Spleen (tissue), 11 donors: ENCODE measurements around the gene TBL3. TPM values are rescaled to one million over a fixed set of nuclear protein-coding genes. Genes with fewer than 3 reads are reported as not detected.

Source experiments
- DNase-seq: peaks from one replicate; pipeline ENCODE4 v3.0.0-alpha.2; 2020
- H3K27ac ChIP-seq, 8 donors: fragments of 200-600 bp; sonication (generic) in 7 of 8; 1 replicate in 4 of 8; 2 replicates in 4 of 8; pipeline versions ENCODE4 v1.5.0 to v1.8.0; 2016 to 2021; ENCODE audit warnings: inconsistent platforms in 4 of 8, mild to moderate bottlenecking in 4 of 8, moderate library complexity in 1 of 8
- H3K27me3 ChIP-seq, 7 donors: fragments of 200-600 bp; sonication (generic) in 6 of 7; replicated peaks in 1 of 7; 1 replicate in 4 of 7; 2 replicates in 3 of 7; pipeline versions ENCODE4 v1.5.0 to v1.8.0; 2016 to 2021; ENCODE audit warnings: inconsistent platforms in 3 of 7, mild to moderate bottlenecking in 1 of 7
- H3K36me3 ChIP-seq, 6 donors: fragments of 200-600 bp; sonication (generic) in 5 of 6; 1 replicate in 4 of 6; 2 replicates in 2 of 6; pipeline versions ENCODE4 v1.5.0 to v1.8.0; 2016 to 2021; ENCODE audit warnings: inconsistent platforms in 2 of 6
- H3K4me1 ChIP-seq, 6 donors: fragments of 200-600 bp; sonication (generic) in 5 of 6; 1 replicate in 3 of 6; 2 replicates in 3 of 6; pipeline versions ENCODE4 v1.5.0 to v1.8.0; 2016 to 2021; ENCODE audit warnings: inconsistent platforms in 3 of 6
- H3K4me3 ChIP-seq, 8 donors: fragments of 200-600 bp; sonication (generic) in 7 of 8; 1 replicate in 4 of 8; 2 replicates in 4 of 8; pipeline versions ENCODE4 v1.5.0 to v1.8.0; 2016 to 2021; ENCODE audit warnings: inconsistent platforms in 4 of 8, mild to moderate bottlenecking in 4 of 8, moderate library complexity in 2 of 8
- H3K9me3 ChIP-seq, 8 donors: fragments of 200-600 bp; sonication (generic) in 7 of 8; 1 replicate in 4 of 8; 2 replicates in 4 of 8; pipeline versions ENCODE4 v1.5.0 to v1.8.0; 2016 to 2021; ENCODE audit warnings: inconsistent platforms in 4 of 8
- CTCF ChIP-seq, 11 experiments: fragments of 200-600 bp in 7 of 11; fragments of 450-650 bp in 4 of 11; sonication (generic) in 4 of 11; IDR thresholded peaks in 8 of 11; conservative IDR thresholded peaks in 3 of 11; 1 replicate in 7 of 11; 2 replicates in 4 of 11; pipeline versions ENCODE4 v1.4.0 to v1.8.0; 2016 to 2021; ENCODE audit warnings: antibody characterized with exemption in 11 of 11, inconsistent platforms in 4 of 11, mild to moderate bottlenecking in 1 of 11
- POLR2A ChIP-seq, 3 donors: fragments of 450-650 bp; IDR thresholded peaks; one replicate each; pipeline ENCODE4 v1.5.1; 2017; ENCODE audit warnings: antibody characterized with exemption in 3 of 3, mild to moderate bottlenecking in 1 of 3
- POLR2AphosphoS5 ChIP-seq, 3 donors: sonication (generic); formaldehyde crosslinking; IDR thresholded peaks; one replicate each; pipeline ENCODE4 v1.5.1; 2017; ENCODE audit warnings: antibody characterized with exemption in 3 of 3
- WGBS, 5 donors: extraction: QIAGEN DNeasy Blood & Tissue Kit in 3 of 5; methylation state at CpG; one replicate each; pipeline versions ENCODE4 v1.1.5 to v1.1.7; 2013 to 2018; 5-methylcytosine and 5-hydroxymethylcytosine counted together
- intact Hi-C: fragments of 100-400 bp; cut with DNase I; formaldehyde crosslinking; loops from one replicate; pipeline ENCODE4 v1.15.0; 2023; ENCODE audit warnings: low total_unique reads
- polyA plus RNA-seq, 3 donors: library from polyadenylated mRNA; stranded (reverse); fragments of 200-250 nt; gene quantifications; one replicate each; pipeline ENCODE4 v1.2.1, GENCODE V29; 2013
- total RNA-seq, 7 donors: library from RNA; depleted of rRNA in 3 of 7; stranded (reverse); fragments of >200 nt in 3 of 7; fragmentation: NEBNext Ultra II Directional in 4 of 7; extraction: Animal tissue kit (Norgen Biotek cat#: 25700) in 4 of 7; gene quantifications; one replicate each; pipeline versions ENCODE4 v1.1.0 to v1.2.1, GENCODE V29; 2016 to 2021
- donor health status: healthy with polysubstance abuse.
- donor health status: DM: no; HTN: no; CAD: no; lungs with moderate emphysema.
- donor health status: DM: no; HTN: no; CAD: no.
- donor health status: Bipolar disorder and iron deficiency.
- donor health status: healthy.
- donor health status: DM: no; HTN: no; CAD: no.
- donor health status: DM: yes; HTN: yes; CAD: no.

TBL3 gene
- total and polyA plus RNA-seq, 10 donors: 20.6 to 54.2 (median 29.3) TPM

GRCh38 chr16:1947369-1947670 is 24.5 kb upstream of the TBL3 start:
- peaks cover 2 to 15% (median 10%) of the 10 kb centered on the region in 6 donors for H3K4me1 ChIP-seq
- H3K27ac ChIP-seq: no peak overlapping the region
- 78 to 96% (median 87%) methylated on average over 5 to 9 of the region's 9 CpGs for WGBS, 5 donors
- no peaks in the 10 kb centered on the region for H3K27me3 ChIP-seq
- DNase-seq: no peak
- no peak overlapping the region for H3K4me3 ChIP-seq
- intact Hi-C loops: no loop called here
- TF ChIP-seq POLR2A (IDR thresholded peaks at IDR 0.05): no peak
- TF ChIP-seq POLR2AphosphoS5 (IDR thresholded peaks at IDR 0.05): no peak
- TF ChIP-seq CTCF (IDR thresholded peaks at IDR 0.05 in 8 of 11, conservative IDR thresholded peaks at IDR 0.05 in 3 of 11): no peak
- H3K36me3 ChIP-seq: no peaks in the 10 kb centered on the region
- H3K9me3 ChIP-seq: no peaks in the 10 kb centered on the region

- WGBS, 5 donors: 91 to 97% (median 95%) methylated on average over 10 to 11 of the region's 11 CpGs
- no peak overlapping the region for H3K27ac ChIP-seq
- TF ChIP-seq POLR2A (IDR thresholded peaks at IDR 0.05) (no peak), CTCF (IDR thresholded peaks at IDR 0.05 in 8 of 11, conservative IDR thresholded peaks at IDR 0.05 in 3 of 11) (no peak), POLR2AphosphoS5 (IDR thresholded peaks at IDR 0.05) (no peak)
Observed at GRCh38 chr16:1949507-1949906, 22.3 kb upstream of the TBL3 start.

GRCh38 chr16:1950047-1950446 is 21.8 kb upstream of the TBL3 start:
- Histone ChIP-seq H3K27me3 (peaks cover 0 to 9% (median 0%) of the 10 kb centered on the region in 7 donors), H3K36me3 (no peaks in the 10 kb centered on the region), H3K4me3 (no peak overlapping the region), H3K4me1 (no peaks in the 10 kb centered on the region), H3K27ac (no peak overlapping the region), H3K9me3 (no peaks in the 10 kb centered on the region)
- DNase-seq: no peak
- 72 to 85% (median 76%) methylated on average over 7 of the region's 7 CpGs for WGBS, 5 donors
- TF ChIP-seq POLR2A (IDR thresholded peaks at IDR 0.05): no peak
- no peak for TF ChIP-seq CTCF (IDR thresholded peaks at IDR 0.05 in 8 of 11, conservative IDR thresholded peaks at IDR 0.05 in 3 of 11)
- TF ChIP-seq POLR2AphosphoS5 (IDR thresholded peaks at IDR 0.05): no peak
- intact Hi-C loops: no loop called here

More at GRCh38 chr16:1949507-1949906, 22.3 kb upstream of the TBL3 start:
- intact Hi-C loops: no loop called here
- DNase-seq: no peak
- no peak overlapping the region for H3K4me3 ChIP-seq
- no peaks in the 10 kb centered on the region for H3K4me1 ChIP-seq
- no peaks in the 10 kb centered on the region for H3K36me3 ChIP-seq
- peaks cover 0 to 4% (median 0%) of the 10 kb centered on the region in 7 donors for H3K27me3 ChIP-seq
- no peaks in the 10 kb centered on the region for H3K9me3 ChIP-seq

GRCh38 chr16:1950559-1950958 is 21.3 kb upstream of the TBL3 start:
- WGBS, 5 donors: 77 to 89% (median 88%) methylated on average over 6 to 19 of the region's 19 CpGs
- intact Hi-C loops: no loop called here
- Histone ChIP-seq H3K9me3 (no peaks in the 10 kb centered on the region), H3K36me3 (no peaks in the 10 kb centered on the region), H3K27me3 (peaks cover 0 to 10% (median 0%) of the 10 kb centered on the region in 7 donors), H3K4me1 (no peaks in the 10 kb centered on the region), H3K4me3 (no peak overlapping the region), H3K27ac (no peak overlapping the region)
- DNase-seq: no peak
- no peak for TF ChIP-seq CTCF (IDR thresholded peaks at IDR 0.05 in 8 of 11, conservative IDR thresholded peaks at IDR 0.05 in 3 of 11)
- TF ChIP-seq POLR2A (IDR thresholded peaks at IDR 0.05): no peak
- TF ChIP-seq POLR2AphosphoS5 (IDR thresholded peaks at IDR 0.05): no peak
